ENCODE results near the gene CLEC7A. TPM values are rescaled to one million over a fixed set of nuclear protein-coding genes. Genes with fewer than 3 reads are reported as not detected.

Gene CLEC7A
- not detected in 5 replicates for total RNA-seq (2022; extraction: Qiagen RNA extraction; ENCODE audit: low read depth)

DNA sequence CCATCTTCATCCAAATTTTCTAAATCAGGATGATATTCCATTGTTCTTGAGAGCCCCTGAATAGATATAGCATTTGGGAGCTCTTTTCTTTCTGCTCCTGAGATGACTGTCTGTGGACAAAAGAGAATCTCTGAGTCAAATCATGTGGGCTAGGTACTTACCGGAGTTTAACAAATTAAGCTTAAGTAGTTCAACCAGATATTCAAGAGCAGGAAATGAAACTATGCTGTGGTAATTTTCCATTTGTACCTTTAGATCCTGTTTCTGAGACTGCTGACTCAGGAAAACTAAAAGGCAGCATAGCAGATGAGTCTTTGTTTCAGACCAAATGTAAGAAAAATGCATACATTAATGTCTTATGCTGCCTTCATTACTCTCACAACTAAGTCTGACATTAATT is at the start of gene CLEC7A:
CLEC7A (minus strand) TSS at position 158 of the 400 bp plus-strand sequence; CDS start at position 41, 117 bp downstream.

GRCh38 chr12:10178821-10179220 is 48.8 kb upstream of the CLEC7A start, which contains the start of gene TMEM52B:
Gene TMEM52B (plus strand): TSS chr12:10179032. CDS start chr12:10179575, 543 bp downstream.

GRCh38 chr12:10171973-10172728 is 42.2 kb upstream of the CLEC7A start, which contains the start of gene OLR1:
Gene OLR1 (minus strand): TSS chr12:10172132. CDS start chr12:10172077, 55 bp downstream.

GRCh38 chr12:10098791-10099190 is 31.2 kb downstream of the CLEC7A start, which contains the start of gene CLEC1A:
Gene CLEC1A (minus strand): TSS chr12:10098985. CDS start chr12:10098922, 63 bp downstream.

Other genes starting within 250 kb of the CLEC7A start
- gene KLRF2, start 248.7 kb downstream of the CLEC7A start, total RNA-seq (2022; extraction: Qiagen RNA extraction; ENCODE audit: low read depth): not detected in 5 replicates
- not detected in 5 replicates for gene CLEC2A, start 197.8 kb downstream of the CLEC7A start, total RNA-seq (2022; extraction: Qiagen RNA extraction; ENCODE audit: low read depth)
- gene CLEC12A, start 158.8 kb downstream of the CLEC7A start, total RNA-seq (2022; extraction: Qiagen RNA extraction; ENCODE audit: low read depth): not detected in 5 replicates
- gene CLEC1B, start 131.1 kb downstream of the CLEC7A start, total RNA-seq (2022; extraction: Qiagen RNA extraction; ENCODE audit: low read depth): not detected in 5 replicates
- gene CLEC12B, start 119.6 kb downstream of the CLEC7A start, total RNA-seq (2022; extraction: Qiagen RNA extraction; ENCODE audit: low read depth): not detected in 5 replicates
- not detected in 5 replicates for gene CLEC9A, start 99.5 kb downstream of the CLEC7A start, total RNA-seq (2022; extraction: Qiagen RNA extraction; ENCODE audit: low read depth)
- not detected in 5 replicates for gene CLEC1A, start 31.2 kb downstream of the CLEC7A start, total RNA-seq (2022; extraction: Qiagen RNA extraction; ENCODE audit: low read depth)
- gene OLR1, start 41.9 kb upstream of the CLEC7A start, total RNA-seq (2022; extraction: Qiagen RNA extraction; ENCODE audit: low read depth): 0.89 to 2.3 TPM (median 1.6 TPM) in 5 replicates
- gene TMEM52B, start 48.8 kb upstream of the CLEC7A start, total RNA-seq (2022; extraction: Qiagen RNA extraction; ENCODE audit: low read depth): 0.12 to 0.36 TPM (median 0.16 TPM) in 5 replicates
- gene GABARAPL1, start 82.7 kb upstream of the CLEC7A start, total RNA-seq (2022; extraction: Qiagen RNA extraction; ENCODE audit: low read depth): 34.0 to 59.7 TPM (median 39.5 TPM) in 5 replicates
- not detected in 5 replicates for gene KLRD1, start 177.7 kb upstream of the CLEC7A start, total RNA-seq (2022; extraction: Qiagen RNA extraction; ENCODE audit: low read depth)